D721Med (cell line): ENCODE results near the gene CYB5A.

Experiments
- DNase-seq: peaks from one replicate; pipeline ENCODE4 v3.0.0; 2011; ENCODE audit warnings: low spot score; ENCODE audit not compliant: insufficient read length
- FAIRE-seq: peaks from 2 replicates; lab custom pipeline; 2011; peaks lifted over from hg19 to GRCh38; lab: Jason Lieb, UNC
- TF ChIP-seq, protein P1 (sequence below): IDR thresholded peaks from 2 replicates; pipeline ENCODE4 v1.5.1; 2012; ENCODE audit warnings: mild to moderate bottlenecking, control low read depth; ENCODE audit not compliant: insufficient read depth; ENCODE audit errors: missing control alignments

Gene CYB5A

DNA sequence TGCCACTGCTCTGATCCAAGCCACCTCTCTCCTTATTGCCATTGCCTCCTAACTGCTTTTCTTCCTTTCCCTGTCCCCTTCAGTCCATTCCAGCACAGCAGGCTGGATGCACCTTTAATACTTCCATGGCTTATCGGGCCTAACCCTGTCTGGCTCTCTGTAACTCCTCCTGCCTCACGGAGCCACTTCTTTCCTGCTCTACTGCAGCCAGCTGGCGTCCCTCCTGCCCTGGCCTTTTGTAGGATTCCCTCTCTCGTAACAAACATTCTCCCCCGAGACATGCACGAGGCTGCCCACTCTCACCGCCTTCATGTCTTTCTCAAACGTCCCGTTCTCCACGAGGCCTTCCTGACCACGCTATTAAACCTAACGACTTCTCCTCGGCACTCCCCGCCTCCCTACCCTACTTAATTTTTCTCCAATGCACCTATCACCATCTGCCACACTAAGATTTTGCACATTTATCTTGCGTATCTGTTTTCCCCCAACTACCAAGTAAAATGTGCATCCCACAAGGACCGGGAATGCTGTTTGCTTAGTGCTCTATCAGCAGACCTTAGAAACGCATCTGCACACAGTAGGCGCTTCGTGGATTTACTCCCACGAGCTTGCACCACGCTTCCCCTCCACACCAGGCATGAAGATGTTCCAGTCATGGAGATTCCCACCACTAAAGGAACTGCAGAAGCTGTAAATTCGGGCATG is 23.1 kb upstream of the CYB5A start:
- TF ChIP-seq, protein P1, sequence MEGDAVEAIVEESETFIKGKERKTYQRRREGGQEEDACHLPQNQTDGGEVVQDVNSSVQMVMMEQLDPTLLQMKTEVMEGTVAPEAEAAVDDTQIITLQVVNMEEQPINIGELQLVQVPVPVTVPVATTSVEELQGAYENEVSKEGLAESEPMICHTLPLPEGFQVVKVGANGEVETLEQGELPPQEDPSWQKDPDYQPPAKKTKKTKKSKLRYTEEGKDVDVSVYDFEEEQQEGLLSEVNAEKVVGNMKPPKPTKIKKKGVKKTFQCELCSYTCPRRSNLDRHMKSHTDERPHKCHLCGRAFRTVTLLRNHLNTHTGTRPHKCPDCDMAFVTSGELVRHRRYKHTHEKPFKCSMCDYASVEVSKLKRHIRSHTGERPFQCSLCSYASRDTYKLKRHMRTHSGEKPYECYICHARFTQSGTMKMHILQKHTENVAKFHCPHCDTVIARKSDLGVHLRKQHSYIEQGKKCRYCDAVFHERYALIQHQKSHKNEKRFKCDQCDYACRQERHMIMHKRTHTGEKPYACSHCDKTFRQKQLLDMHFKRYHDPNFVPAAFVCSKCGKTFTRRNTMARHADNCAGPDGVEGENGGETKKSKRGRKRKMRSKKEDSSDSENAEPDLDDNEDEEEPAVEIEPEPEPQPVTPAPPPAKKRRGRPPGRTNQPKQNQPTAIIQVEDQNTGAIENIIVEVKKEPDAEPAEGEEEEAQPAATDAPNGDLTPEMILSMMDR = no peak
- DNase-seq (no peak), FAIRE-seq (no peak)

DNA sequence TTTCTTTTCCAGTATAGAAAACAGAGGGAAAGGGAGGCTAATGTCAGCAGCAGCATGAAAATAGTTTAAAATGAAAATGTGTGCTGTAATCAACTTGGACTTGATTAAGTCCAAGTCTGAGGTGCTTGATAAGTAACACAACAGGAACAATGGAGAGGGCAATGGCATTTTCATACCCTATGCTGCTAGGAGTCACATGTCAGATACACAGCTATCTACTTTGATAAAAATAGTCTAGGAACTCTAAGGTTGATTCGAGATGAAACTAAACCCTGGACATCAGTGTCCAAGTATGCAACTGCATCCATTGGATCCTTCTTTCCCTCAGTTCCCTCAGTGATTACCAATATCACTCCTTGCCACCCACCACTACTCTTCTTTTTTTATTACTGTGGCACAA is 19.2 kb upstream of the CYB5A start:
- DNase-seq (no peak), FAIRE-seq (peak; percentile 88)
- TF ChIP-seq, protein P1 = no peak

DNA sequence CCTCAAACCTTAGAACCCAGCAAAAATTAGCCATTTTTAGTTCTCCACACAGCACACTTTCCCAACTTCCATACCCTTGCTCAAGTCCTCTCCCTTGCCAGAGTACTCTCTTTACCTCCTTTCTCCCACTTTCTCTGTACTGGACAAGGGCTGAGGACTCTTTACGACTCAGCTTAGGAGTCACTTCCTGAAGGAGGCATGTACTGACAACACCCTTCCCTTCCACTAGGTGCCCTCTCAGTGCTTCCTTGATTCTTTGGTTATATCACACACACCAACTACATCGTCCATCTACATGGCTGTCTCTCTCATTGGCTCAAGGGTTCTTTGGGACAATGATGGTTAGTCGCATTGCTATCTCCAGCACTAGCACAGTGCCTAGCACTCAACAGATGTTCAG is 18.6 kb upstream of the CYB5A start:
- FAIRE-seq (no peak), DNase-seq (no peak)
- TF ChIP-seq, protein P1 = no peak

DNA sequence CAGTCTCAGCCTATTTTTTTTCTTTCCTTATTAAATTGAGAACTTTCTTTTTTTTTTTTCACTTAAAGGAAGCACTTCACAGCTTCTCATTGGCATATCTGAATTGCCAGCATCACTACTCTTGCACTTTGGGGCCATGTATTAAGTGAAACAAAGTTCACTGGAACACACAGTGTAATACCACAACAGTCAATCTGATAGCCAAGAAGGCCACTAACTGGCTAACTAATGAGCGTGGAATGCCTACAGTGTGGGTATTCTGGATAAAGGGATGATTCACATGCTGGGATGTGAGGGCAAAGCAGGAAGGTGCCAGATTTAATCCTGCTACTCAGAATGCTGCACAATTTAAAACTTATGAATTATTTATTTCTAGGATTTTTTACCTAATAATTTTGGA is 12.2 kb upstream of the CYB5A start:
- FAIRE-seq (no peak), DNase-seq (no peak)
- TF ChIP-seq, protein P1 = no peak

DNA sequence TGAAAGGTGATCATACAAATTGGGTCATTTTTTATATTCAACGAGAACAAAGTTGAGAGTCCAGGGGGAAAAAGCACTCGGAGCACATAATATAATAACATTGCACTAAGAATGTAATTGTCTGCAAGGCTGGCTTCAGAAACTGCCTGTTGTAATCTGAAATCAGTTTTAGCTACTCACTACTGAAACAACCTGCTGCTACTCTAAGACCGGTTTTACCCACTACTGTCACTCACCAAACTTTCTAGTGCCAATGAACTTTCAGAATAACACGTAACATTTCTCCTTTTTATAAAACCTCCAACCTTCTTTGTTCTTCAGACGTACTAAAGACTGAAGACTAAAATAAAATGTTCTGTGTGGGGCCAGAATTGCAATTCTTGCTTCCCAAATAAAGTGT is 11.5 kb upstream of the CYB5A start:
- DNase-seq (no peak), FAIRE-seq (no peak)
- TF ChIP-seq, protein P1 = no peak

DNA sequence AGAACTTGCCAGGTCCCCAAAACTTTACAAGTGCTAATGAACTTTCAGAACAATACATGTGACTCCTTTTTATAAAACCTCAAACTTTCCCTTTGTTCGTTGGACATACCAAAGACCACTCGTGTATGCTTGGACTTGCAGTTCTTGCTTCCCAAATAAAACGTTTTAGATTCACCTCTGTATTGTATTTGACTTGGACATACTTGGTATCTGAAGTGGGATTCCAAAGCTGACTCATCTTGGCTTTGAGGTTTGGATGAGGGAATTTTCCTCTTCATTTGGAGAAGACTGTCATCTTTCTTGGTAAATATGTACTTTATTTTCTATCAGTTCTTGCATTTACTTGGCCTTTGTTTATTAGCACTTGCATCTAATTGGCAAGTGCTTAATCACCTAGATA is 8.0 kb upstream of the CYB5A start:
- FAIRE-seq (no peak), DNase-seq (no peak)
- TF ChIP-seq, protein P1 = no peak

DNA sequence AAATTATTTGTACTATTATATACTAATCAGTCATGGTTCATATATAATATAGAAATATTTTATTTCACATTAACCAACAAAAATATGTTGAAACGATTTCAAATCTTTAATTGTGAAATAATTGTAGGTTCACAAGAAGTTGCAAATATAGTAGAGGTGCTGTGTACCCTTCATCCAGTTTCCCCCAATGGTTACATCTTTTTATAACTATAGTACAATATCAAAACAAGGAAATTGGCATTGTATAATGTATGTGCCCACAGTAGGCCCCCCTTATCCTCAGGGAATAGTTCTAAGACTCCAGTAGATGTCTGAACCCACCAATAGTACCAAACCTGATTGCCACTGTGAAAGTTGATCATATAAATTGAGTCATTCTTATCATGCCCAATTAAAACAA is 7.4 kb upstream of the CYB5A start:
- FAIRE-seq (peak; percentile 70), DNase-seq (no peak)
- TF ChIP-seq, protein P1 = no peak
